ENCODE data around the gene ARHGAP26.
A peak's percentile ranks its signal among the peaks of the same experiment; 100 is the strongest.

ARHGAP26 gene

DNA sequence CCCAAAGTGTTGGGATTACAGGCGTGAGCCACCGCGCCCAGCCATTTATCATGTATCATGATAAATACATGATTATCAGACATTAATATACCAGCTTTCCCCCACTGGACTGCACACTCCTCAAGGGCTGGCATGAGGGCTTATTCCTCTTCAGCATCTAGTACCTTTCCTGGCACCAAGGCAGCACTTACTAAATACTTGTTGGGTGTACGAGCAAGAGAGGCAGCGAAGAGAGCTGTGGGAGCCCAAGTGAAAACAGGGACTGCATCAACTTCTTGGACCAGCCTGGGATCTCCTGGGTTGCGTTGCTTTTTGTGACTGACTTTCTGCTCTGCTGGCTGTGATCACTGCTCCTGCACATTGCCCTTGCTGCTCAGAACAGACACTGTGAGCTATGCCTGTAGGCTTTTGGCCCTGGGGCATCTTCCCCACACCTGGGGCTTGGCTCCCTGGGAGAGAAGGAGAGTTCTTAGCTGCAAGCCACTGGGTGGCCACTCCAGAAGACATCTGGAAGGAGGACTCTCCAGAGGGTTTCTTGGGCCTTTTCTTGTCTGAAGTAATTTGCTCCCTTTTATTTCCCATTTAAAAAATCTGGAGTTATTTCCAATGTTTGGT lies 409.1 kb downstream of the ARHGAP26 start:
- no peaks in the 10 kb centered on the region for H4K20me1 ChIP-seq (ENCODE audit: insufficient read depth, low read length)
- no peak overlapping the region for H2AFZ ChIP-seq (ENCODE audit: low read length)
- H3K9me3 ChIP-seq (ENCODE audit: low read length), result no peaks in the 10 kb centered on the region
- no peak overlapping the region for H3K9ac ChIP-seq (ENCODE audit: low read length)
- no peaks in the 10 kb centered on the region for H3K27me3 ChIP-seq (ENCODE audit: insufficient read depth, low read length)
- H3K4me3 ChIP-seq (ENCODE audit: low read depth, low read length, poor library complexity, severe bottlenecking), result no peak overlapping the region
- peaks cover 61% of the 10 kb centered on the region for H3K4me1 ChIP-seq (ENCODE audit: insufficient read depth, low read length, severe bottlenecking)
- no peaks in the 10 kb centered on the region for H3K36me3 ChIP-seq (ENCODE audit: insufficient read depth, low read length)
- H3K27ac ChIP-seq (ENCODE audit: low read depth, low read length, poor library complexity, severe bottlenecking), result no peak overlapping the region
- H3F3A ChIP-seq (ENCODE audit: insufficient read depth, low read length), result no peaks in the 10 kb centered on the region
- no peak overlapping the region for H3K4me2 ChIP-seq (ENCODE audit: low read length)
- H3K9me2 ChIP-seq (ENCODE audit: low read depth, low read length), result no peaks in the 10 kb centered on the region
- H3K79me2 ChIP-seq (ENCODE audit: insufficient read depth, low read length), result no peaks in the 10 kb centered on the region
- TF ChIP-seq EZH2 (IDR thresholded peaks at IDR 0.05; ENCODE audit: borderline replicate concordance, low read length), result no peak

DNA sequence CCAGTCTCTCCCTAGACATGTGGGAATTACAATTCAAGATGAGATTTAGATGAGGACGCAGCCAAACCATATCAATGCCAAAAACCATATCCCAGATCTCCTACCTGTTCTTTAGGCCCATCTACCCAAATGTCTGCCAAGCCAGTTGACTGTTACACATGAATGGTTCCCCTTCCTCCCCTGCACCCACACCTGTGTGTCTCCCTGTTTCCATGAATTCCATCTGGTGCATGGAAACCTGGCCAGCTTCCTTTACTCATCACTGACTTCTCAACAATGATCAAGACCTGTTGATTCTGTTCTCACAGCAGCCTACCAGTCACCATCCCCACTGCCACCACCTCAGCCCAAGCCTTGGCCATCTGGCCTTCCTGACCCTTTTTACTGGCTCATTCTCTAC lies 410.6 kb downstream of the ARHGAP26 start:
- no peak overlapping the region for H2AFZ ChIP-seq (ENCODE audit: low read length)
- peaks cover 49% of the 10 kb centered on the region for H3K4me1 ChIP-seq (ENCODE audit: insufficient read depth, low read length, severe bottlenecking)
- H3K27ac ChIP-seq (ENCODE audit: low read depth, low read length, poor library complexity, severe bottlenecking), result no peak overlapping the region
- no peaks in the 10 kb centered on the region for H3K36me3 ChIP-seq (ENCODE audit: insufficient read depth, low read length)
- no peak overlapping the region for H3K4me2 ChIP-seq (ENCODE audit: low read length)
- no peak overlapping the region for H3K9ac ChIP-seq (ENCODE audit: low read length)
- H3K79me2 ChIP-seq (ENCODE audit: insufficient read depth, low read length), result no peaks in the 10 kb centered on the region
- H3F3A ChIP-seq (ENCODE audit: insufficient read depth, low read length), result no peaks in the 10 kb centered on the region
- no peaks in the 10 kb centered on the region for H3K9me2 ChIP-seq (ENCODE audit: low read depth, low read length)
- no peaks in the 10 kb centered on the region for H4K20me1 ChIP-seq (ENCODE audit: insufficient read depth, low read length)
- no peaks in the 10 kb centered on the region for H3K9me3 ChIP-seq (ENCODE audit: low read length)
- TF ChIP-seq, protein P1, sequence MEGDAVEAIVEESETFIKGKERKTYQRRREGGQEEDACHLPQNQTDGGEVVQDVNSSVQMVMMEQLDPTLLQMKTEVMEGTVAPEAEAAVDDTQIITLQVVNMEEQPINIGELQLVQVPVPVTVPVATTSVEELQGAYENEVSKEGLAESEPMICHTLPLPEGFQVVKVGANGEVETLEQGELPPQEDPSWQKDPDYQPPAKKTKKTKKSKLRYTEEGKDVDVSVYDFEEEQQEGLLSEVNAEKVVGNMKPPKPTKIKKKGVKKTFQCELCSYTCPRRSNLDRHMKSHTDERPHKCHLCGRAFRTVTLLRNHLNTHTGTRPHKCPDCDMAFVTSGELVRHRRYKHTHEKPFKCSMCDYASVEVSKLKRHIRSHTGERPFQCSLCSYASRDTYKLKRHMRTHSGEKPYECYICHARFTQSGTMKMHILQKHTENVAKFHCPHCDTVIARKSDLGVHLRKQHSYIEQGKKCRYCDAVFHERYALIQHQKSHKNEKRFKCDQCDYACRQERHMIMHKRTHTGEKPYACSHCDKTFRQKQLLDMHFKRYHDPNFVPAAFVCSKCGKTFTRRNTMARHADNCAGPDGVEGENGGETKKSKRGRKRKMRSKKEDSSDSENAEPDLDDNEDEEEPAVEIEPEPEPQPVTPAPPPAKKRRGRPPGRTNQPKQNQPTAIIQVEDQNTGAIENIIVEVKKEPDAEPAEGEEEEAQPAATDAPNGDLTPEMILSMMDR (IDR thresholded peaks at IDR 0.05; ENCODE audit: low read length), result no peak
- TF ChIP-seq EZH2 (IDR thresholded peaks at IDR 0.05; ENCODE audit: borderline replicate concordance, low read length), result no peak
- H3K4me3 ChIP-seq (ENCODE audit: low read depth, low read length, poor library complexity, severe bottlenecking), result no peak overlapping the region
- H3K27me3 ChIP-seq (ENCODE audit: insufficient read depth, low read length), result no peaks in the 10 kb centered on the region

DNA sequence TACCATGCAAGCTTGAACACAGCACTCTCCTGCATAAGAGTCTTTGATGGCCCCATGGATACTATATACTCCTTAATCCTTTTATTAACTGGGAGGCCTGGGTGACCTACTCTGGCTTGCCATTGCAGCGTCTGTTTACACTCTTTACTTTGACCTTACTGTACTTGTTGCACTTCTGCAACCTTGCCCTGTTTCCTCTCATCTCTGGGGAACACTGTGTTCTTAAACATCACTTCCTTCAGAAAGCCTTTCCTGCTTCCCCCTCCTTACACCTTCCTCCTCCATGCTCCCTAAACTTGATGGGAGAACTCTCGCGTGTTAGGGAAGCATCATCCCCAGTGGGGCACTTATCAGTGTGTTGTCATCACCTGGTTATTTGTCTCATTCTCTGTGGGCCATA lies 411.0 kb downstream of the ARHGAP26 start:
- H3K9me3 ChIP-seq (ENCODE audit: low read length), result no peaks in the 10 kb centered on the region
- H3K36me3 ChIP-seq (ENCODE audit: insufficient read depth, low read length), result no peaks in the 10 kb centered on the region
- H3K79me2 ChIP-seq (ENCODE audit: insufficient read depth, low read length), result no peaks in the 10 kb centered on the region
- H3K4me3 ChIP-seq (ENCODE audit: low read depth, low read length, poor library complexity, severe bottlenecking), result no peak overlapping the region
- no peaks in the 10 kb centered on the region for H3F3A ChIP-seq (ENCODE audit: insufficient read depth, low read length)
- H2AFZ ChIP-seq (ENCODE audit: low read length), result no peak overlapping the region
- H3K9ac ChIP-seq (ENCODE audit: low read length), result no peak overlapping the region
- no peaks in the 10 kb centered on the region for H3K27me3 ChIP-seq (ENCODE audit: insufficient read depth, low read length)
- no peak overlapping the region for H3K27ac ChIP-seq (ENCODE audit: low read depth, low read length, poor library complexity, severe bottlenecking)
- no peak for TF ChIP-seq EZH2 (IDR thresholded peaks at IDR 0.05; ENCODE audit: borderline replicate concordance, low read length)
- TF ChIP-seq, protein P1 (IDR thresholded peaks at IDR 0.05; ENCODE audit: low read length), result no peak
- no peak overlapping the region for H3K4me2 ChIP-seq (ENCODE audit: low read length)
- H4K20me1 ChIP-seq (ENCODE audit: insufficient read depth, low read length), result no peaks in the 10 kb centered on the region
- H3K9me2 ChIP-seq (ENCODE audit: low read depth, low read length), result no peaks in the 10 kb centered on the region
- peaks cover 45% of the 10 kb centered on the region for H3K4me1 ChIP-seq (ENCODE audit: insufficient read depth, low read length, severe bottlenecking)

DNA sequence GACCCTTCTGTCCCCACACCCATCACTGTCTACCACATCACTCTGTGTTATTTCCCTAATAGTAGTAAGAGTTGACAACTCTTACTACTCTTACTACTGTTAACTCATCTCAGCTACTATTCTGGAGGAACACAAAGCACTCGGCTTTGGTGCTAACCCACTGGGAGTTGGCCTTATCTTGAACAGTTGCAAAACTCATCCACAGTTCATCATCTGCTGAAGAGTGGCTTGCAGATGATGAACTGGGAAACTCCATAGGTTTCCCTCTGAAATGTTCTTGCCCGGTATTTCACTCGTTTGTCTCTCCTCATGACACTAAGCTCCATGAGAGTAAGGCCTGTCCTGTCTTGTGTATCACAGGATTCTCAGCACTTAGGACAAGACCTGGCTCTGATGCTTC lies 411.9 kb downstream of the ARHGAP26 start:
- H2AFZ ChIP-seq (ENCODE audit: low read length), result no peak overlapping the region
- H3K4me2 ChIP-seq (ENCODE audit: low read length), result peak overlapping the region; percentile 47; the same call in 1 of the 2 replicates
- H4K20me1 ChIP-seq (ENCODE audit: insufficient read depth, low read length), result no peaks in the 10 kb centered on the region
- H3K79me2 ChIP-seq (ENCODE audit: insufficient read depth, low read length), result no peaks in the 10 kb centered on the region
- TF ChIP-seq EZH2 (IDR thresholded peaks at IDR 0.05; ENCODE audit: borderline replicate concordance, low read length), result no peak
- TF ChIP-seq, protein P1 (IDR thresholded peaks at IDR 0.05; ENCODE audit: low read length), result no peak
- no peaks in the 10 kb centered on the region for H3F3A ChIP-seq (ENCODE audit: insufficient read depth, low read length)
- no peak overlapping the region for H3K9ac ChIP-seq (ENCODE audit: low read length)
- no peaks in the 10 kb centered on the region for H3K9me2 ChIP-seq (ENCODE audit: low read depth, low read length)
- H3K36me3 ChIP-seq (ENCODE audit: insufficient read depth, low read length), result no peaks in the 10 kb centered on the region
- no peak overlapping the region for H3K4me3 ChIP-seq (ENCODE audit: low read depth, low read length, poor library complexity, severe bottlenecking)
- peaks cover 43% of the 10 kb centered on the region for H3K4me1 ChIP-seq (ENCODE audit: insufficient read depth, low read length, severe bottlenecking)
- no peak overlapping the region for H3K27ac ChIP-seq (ENCODE audit: low read depth, low read length, poor library complexity, severe bottlenecking)
- H3K27me3 ChIP-seq (ENCODE audit: insufficient read depth, low read length), result no peaks in the 10 kb centered on the region
- no peaks in the 10 kb centered on the region for H3K9me3 ChIP-seq (ENCODE audit: low read length)
